ENCODE data around the gene KNDC1.
"Not testable (repeated sequence)": the region's sequence is repeated elsewhere in the genome, so short reads cannot be mapped to it uniquely, and the experiment has no call there.

KNDC1 gene, protein sequence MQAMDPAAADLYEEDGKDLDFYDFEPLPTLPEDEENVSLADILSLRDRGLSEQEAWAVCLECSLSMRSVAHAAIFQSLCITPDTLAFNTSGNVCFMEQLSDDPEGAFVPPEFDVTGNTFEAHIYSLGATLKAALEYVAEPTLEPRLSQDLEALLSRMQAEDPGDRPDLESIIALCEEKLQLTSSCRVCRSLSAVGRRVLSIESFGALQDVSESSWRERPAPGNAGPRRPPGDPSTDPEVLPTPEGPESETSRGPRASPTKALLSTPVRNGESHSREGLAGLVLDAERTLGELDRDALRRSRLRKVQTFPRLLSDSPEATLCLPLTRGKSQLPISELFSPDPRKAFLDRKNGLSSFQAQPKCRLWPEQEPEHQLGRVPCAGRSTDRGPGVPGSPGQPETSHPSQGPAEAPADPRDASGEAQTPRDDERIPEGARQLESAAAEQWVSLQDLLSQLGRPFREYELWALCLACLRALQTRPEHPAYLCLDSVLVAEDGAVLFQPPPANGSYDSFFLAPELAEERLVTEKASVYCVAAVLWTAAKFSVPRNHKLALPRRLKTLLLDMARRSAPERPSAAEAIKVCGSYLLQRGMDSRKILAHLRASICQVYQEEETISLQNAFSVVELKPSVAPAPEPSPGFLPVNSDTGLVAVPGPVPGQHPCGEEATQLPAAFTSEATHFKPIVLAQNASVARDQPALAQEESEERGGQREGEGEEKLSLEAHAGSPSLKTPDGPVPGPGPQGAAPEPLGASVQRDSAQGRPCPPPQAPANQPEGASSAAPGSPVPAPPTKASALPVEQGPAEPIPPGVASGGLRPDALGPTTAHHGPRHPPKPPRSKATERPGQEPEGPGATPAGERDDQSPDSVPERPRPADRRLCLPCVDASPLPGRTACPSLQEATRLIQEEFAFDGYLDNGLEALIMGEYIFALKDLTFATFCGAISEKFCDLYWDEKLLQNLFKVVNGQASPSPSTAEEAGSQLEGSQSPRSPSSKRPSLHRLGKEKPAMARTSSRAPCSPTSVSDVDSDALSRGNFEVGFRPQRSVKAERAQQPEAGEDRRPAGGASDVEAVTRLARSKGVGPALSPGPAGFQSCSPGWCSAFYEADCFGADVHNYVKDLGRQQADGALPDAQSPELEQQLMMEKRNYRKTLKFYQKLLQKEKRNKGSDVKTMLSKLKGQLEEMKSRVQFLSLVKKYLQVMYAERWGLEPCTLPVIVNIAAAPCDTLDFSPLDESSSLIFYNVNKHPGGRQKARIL (N-terminal part only)

GRCh38 chr10:133159950-133160825 lies at the start of gene KNDC1:
Gene KNDC1 (plus strand): TSS chr10:133160219. CDS start chr10:133160468, 249 bp downstream.
- peak in 3 of 14 donors; percentile 13 to 50 (median 31) for DNase-seq

DNA sequence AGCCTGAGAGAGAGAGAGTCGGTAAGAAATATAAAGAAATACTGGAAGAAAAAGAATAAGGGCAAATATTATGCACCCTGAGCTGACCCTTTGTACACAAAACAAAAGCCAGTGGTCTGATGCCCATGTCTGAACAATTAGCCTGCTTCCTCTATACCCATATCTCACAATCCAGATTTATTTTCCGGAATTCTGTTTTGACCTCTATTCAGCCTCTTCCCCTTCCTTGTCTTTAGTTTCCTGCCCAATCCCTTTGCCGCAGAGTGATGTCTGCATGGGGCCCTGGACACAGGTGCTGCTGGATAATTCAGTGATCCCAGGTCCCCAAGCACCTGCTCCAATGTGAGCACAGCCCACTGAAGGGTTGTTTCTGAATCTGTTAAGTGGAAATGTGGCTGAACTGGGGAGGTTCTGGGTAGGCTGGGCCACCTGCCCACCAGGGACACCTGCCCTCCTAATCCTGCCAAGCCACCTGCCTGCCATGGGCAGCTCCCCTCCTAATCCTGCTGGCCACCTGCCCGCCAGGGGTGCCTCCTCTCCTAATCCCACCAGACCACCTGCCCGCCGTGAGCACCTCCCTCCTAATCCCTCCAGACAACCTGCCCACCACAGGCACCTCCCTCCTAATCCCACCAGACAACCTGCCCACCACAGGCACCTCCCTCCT lies 49.3 kb upstream of the KNDC1 start:
- peak in 1 of 14 donors; percentile 13 for DNase-seq

DNA sequence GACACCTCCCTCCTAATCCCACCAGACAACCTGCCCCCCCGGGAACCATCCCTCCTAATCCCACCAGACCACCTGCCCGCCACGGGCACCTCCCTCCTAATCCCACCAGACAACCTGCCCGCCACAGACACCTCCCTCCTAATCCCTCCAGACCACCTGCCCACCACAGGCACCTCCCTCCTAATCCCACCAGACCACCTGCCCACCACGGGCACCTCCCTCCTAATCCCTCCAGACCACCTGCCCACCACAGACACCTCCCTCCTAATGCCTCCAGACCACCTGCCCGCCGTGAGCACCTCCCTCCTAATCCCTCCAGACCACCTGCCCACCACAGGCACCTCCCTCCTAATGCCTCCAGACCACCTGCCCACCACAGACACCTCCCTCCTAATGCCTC lies 48.4 kb upstream of the KNDC1 start:
- DNase-seq: not testable (repeated sequence)

GRCh38 chr10:133113146-133113830 lies 46.7 kb upstream of the KNDC1 start:
- no peak for DNase-seq

DNA sequence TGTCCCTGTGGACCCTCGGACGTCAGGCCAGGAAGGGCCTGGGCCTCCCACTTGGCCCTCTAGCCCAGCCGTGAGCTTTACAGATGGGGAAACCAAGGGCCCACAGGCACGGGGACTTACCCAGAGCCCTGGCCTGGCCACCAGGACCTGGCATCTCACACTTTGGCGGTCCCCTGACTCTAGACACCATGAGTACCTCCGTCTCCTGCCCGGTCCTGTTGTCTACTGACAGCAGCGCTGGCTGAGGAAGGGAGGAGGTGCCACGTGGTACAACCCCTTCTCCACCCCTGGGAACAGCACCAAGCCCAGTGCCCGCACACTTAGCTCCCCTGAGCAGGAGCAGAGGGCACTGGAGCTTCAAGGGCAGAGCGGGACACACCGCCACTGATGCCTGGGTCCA lies 46.2 kb upstream of the KNDC1 start:
- DNase-seq: no peak

DNA sequence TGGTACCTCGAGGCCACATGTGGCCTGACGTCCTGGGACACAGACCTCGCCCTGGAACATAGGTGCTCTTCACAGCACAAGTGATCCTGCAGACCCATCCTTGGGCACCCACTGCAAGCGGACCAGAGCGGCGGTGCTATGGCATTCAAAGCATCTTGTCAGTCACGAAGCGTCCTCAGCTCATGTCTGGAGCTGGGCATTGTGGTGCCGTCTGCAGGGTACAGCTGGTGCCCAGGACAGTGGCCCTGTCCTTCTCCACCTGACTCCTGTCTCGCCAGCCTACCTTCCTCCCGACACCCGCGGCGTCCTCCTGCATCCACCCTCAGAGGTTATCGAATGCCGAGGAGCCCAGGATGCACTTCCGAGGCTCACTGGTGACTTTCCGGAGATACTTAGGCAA lies 45.8 kb upstream of the KNDC1 start:
- no peak for DNase-seq

DNA sequence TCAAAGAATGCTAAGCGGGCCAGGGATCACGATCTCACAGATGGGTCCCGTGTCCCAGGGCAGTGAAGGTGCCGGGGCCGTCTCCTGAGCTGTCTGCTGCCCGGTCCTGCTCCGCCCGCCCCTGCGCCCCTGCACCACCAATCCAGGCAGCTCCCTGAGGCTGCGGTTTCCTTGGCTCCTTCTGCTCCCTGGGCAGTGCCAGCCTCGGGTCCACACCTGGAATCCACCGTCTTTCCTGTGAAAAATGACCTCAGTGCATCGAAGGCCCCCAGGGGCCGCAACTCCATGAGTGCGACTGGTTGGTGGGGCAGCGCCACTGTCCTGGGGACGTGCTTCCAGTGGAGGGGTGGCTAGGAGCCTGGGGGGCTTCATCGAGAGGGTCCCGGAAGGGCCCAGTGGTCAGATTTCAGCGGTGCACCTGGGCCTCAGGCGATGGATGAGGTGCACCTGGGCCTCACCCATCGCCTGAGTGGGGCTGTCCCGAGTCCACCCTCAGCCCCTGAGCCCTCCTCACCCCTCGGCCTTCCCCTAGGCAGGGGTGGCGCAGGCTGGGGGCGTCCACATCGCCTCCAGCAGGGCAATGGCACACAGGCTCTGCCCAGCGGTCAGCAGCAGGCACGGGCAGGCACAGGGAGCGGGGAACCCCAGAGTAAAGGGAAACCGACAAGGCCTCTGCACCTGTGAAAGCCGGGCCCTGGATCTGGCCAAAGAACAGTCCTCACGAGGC lies 45.1 kb upstream of the KNDC1 start:
- no peak for DNase-seq

DNA sequence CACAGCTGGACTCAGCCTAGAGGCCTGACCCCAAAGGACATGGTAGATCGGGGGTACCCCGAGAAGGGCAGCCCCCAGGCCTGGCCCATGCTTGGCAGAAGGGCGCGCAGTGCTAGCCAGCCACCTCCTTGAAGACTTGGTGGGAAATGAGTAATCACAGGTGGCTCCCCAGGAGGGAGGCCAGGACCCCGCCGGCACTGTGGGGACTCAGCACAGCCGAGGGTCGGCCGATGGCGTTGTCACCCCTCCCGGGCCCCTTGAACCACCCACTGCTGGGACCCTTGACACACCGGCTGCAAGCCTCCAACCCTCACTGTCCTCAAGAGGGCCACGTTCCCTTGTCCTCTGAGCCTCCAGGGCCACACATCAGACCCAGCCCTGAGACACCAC lies 44.6 kb upstream of the KNDC1 start:
- no peak for DNase-seq

DNA sequence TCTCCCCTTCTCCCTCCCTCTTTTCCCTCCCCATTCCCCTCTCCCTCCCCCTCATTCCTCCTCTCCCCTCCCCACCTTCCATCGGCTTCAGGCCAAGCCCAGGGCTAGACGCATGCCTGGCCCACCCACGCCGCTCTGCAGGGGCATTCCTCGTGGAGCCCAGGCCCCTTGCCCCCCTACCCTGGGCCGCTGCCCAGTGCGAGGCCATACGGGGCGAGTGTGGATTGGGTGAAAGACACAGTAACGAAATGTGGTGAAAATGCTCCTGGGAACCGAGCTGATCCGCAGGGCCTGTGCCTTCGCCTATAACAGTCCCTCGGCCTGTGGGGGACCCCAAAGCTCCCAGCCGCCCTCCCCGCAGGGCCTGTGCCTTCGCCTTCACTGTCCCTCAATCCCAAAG lies 44.0 kb upstream of the KNDC1 start:
- no peak for DNase-seq

DNA sequence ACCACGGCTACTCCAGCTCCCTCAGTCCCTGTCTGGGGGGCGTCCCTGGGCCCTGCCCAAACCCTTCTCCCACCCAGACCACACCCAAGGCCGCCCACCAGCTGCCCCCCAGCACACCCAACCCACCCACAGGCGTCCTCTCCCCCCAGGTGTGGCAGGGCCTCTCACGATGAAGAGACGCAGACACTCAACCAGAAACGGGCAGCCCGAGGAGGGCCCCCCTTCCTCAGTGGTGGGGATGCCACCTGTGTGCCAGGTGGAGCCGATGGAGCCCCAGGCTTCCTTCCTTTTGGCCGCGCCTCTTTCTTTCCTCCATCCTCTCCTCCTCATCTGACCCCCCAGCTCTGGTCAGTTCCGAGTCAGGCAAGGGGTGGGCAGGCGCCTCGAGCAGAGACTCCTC lies 43.6 kb upstream of the KNDC1 start:
- DNase-seq: no peak

DNA sequence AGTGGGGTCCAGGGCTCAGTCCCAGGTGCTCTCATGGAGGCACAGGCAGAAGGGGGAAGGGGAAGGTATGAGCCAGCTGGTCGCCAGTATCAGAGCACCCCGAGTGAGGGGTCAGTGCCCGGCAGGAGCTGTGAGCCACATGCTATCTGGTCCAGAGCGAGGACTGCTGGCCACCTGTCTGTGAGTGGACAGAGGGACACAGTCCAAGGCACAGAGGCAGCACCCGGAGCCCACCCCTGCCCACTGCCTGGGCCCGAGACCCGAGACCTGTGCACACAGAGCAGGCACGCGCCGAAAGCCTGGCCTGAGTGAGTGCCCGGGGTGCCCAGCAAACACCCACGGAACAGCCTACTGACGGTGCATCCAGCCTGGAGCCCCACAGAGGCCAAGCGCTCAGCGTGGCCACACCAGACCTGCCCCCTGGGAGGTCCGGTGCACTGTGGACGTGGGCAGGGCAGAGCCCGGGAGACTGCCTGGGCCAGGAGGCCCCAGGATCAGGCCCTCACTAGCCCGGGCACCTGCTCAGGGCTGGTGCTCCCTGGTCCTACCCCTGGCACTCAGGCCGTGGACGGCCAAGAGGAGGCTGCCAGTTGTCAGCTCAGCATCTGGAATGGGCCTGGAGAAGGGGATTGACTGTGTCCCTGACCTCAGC lies 42.9 kb upstream of the KNDC1 start:
- no peak for DNase-seq

DNA sequence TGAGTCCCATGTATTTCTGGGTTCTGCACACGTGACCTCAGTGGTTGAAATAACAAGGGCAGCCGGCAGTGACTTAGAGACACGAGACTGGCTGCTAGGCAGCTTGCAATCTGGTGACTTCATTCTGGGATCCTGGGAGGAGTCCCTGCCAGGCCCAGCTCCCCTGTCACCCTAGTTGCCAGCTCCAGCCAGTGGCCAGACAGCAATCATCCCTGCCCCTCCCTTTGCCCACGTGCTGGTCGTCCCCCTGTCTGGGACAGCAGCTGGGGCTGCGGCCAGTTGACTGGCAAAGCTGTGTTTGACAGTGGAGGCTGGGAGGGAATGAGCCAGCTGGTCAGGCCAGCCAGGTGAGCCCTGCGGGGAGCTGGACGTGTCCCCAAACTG lies 42.3 kb upstream of the KNDC1 start:
- no peak for DNase-seq

DNA sequence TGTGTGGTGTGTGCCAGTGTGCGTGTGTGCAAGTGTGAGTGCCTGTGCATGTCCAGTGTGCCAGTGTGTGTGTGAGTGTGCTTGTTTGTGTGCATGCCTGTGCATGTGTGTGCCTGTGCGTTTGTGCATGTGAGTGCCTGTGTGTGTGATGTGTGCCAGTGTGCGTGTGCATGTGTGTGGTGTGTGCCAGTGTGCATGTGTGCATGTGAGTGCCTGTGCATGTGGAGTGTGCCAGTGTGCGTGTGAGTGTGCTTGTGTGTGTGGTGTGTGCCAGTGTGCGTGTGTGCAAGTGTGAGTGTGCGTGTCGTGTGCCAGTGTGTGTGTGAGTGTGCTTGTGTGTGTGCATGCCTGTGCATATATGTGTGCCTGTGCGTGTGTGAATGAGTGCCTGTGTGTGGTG lies 38.5 kb upstream of the KNDC1 start:
- DNase-seq: no peak

DNA sequence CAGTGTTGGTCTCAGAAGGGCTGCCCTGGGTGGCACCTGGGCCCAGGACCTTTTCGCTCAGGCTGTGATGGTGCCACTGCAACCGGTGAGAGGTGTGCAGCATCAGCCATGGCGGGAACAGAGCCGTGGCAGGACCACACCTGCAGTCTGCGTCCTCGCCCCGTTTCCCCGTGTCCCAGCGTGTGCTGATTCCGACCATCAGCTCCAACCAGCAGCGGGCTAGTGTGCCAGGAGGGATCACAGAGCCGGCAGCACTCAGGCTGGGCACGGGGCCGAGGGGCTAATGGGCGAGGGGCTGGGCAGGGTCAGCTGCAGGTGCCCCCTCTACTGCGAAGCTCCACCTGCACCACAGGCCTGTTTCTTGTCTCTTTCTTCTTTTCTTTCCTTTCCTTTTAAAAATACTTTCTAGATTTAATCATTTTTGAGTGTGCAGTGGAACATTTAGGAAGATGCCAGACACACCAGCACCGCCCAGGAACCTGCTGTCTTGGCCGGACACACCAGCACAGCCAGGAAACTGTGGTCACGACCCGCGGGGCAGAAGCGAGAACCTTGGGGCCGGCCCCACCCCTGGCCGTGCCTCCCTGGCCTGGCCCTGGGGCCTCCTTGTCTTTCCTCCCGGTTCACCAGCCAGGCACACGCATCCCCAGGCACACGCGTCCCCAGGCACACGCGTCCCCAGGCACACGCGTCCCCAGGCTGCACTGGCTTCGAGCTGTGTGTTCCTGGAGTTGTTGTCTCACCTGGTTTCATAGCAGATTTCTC lies 37.7 kb upstream of the KNDC1 start:
- no peak for DNase-seq

DNA sequence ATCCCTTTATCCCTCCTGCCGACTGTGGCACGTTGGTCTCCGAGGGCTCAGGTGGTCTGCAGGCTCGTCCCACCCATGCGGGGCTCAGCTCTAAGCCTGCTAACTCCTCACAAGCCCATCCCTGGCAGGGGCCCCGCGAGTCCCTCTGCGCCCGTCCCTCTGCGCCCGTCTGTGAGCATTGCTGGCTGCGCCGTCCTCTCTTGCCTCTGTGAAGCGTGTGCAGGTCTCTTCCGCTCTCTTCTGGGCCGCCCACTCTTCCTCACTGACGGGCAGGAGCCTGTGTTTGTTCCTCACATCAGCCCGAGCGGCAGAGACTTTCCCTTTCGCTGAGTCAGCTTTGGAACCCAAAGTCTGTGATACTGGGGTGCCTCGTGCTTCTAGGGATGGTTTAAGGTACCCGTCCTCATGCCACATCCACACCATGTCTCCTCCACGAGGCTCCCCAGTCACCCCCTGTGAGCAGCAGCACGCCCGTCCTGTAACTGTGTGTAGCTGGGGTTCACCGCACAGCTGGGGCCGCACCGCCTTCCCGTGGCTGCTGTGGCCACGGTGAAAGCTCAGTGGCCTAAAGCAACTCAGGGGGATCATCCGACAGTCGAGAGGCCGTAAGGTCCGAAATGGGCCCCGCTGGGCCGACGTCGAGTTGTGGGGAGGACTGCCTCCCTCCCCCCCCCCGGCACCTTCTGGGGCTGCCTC lies 36.8 kb upstream of the KNDC1 start:
- no peak for DNase-seq

DNA sequence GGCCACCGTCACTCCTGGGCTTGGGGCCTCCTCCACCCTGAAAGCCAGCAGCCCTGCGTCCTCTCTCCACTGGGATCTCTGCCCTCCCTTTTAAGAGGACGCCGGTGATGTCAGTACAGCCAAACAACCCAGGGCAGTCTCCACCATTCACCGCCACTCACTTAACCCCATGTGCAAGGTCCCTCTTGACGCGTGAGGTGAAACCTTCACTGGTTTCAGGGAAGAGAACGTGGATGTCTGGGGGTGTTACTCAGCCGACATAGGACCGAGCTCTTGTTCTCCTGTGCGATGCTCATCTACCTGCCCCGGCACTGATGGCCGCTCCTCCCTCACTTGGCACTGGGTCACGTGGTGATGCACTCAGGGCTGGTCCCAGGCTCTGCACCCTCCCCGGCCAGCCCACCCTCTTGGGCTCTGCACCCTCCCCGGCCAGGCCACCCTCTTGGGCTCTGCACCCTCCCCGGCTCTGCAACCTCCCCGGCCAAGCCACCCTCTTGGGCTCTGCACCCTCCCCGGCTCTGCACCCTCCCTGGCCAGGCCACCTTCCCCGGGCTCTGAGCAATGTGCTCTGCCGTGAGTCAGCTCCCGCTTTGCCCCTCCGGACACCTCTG lies 36.2 kb upstream of the KNDC1 start:
- no peak for DNase-seq

Data from C1 segment of cervical spinal cord (tissue), 14 donors.